Body of pancreas (tissue), 4 donors: Measurements from ENCODE around the gene GMCL1.

Source experiments
- POLR2A ChIP-seq, 3 donors: fragments of 450-650 bp; IDR thresholded peaks; one replicate each; pipeline ENCODE4 v1.6.1; 2016; ENCODE audit warnings: antibody characterized with exemption in 3 of 3, mild to moderate bottlenecking in 2 of 3
- TF ChIP-seq, protein P1 (sequence below), 7 experiments: fragments of 450-650 bp in 4 of 7; fragments of 200-600 bp in 3 of 7; sonication (generic) in 3 of 7; IDR thresholded peaks; one replicate each; pipeline ENCODE4 v1.5.1; 2016 to 2019; ENCODE audit warnings: antibody characterized with exemption in 7 of 7

DNA sequence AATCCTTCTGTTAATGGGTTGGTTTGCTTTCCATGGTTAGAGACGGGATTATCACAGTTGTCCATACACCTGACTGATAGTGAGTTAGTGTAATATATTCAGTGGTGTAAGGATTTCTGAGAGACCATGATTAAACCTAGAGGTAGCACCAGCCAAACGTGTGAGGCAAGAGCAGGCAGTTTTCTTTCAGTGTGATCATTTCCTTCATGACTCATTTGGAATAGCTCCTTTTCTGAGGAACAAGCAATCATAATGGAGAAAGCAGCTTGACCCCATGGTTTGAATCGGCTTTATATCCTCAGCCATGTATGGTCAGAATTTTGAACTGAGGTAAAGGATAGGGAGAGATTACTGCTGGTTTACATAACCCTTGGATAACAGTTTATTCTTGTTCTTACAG is 88.4 kb downstream of the GMCL1 start:
- TF ChIP-seq, protein P1, sequence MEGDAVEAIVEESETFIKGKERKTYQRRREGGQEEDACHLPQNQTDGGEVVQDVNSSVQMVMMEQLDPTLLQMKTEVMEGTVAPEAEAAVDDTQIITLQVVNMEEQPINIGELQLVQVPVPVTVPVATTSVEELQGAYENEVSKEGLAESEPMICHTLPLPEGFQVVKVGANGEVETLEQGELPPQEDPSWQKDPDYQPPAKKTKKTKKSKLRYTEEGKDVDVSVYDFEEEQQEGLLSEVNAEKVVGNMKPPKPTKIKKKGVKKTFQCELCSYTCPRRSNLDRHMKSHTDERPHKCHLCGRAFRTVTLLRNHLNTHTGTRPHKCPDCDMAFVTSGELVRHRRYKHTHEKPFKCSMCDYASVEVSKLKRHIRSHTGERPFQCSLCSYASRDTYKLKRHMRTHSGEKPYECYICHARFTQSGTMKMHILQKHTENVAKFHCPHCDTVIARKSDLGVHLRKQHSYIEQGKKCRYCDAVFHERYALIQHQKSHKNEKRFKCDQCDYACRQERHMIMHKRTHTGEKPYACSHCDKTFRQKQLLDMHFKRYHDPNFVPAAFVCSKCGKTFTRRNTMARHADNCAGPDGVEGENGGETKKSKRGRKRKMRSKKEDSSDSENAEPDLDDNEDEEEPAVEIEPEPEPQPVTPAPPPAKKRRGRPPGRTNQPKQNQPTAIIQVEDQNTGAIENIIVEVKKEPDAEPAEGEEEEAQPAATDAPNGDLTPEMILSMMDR (IDR thresholded peaks at IDR 0.05), result no peak
- no peak for TF ChIP-seq POLR2A (IDR thresholded peaks at IDR 0.05)
